H1 (cell line): ENCODE measurements around the gene L3MBTL3.

Experiments used
- EP300 ChIP-seq, 2 experiments: IDR thresholded peaks; 1 replicate in 1 of 2; 2 replicates in 1 of 2; pipeline ENCODE4 v1.6.1; 2011 to 2012; ENCODE audit warnings: low read depth in 2 of 2, low read length in 2 of 2, mild to moderate bottlenecking in 2 of 2, borderline replicate concordance in 1 of 2, inconsistent platforms in 1 of 2, moderate library complexity in 1 of 2
- ZNF274 ChIP-seq: IDR thresholded peaks from 2 replicates; pipeline ENCODE4 v1.7.0; 2012; ENCODE audit warnings: low read length, borderline replicate concordance; ENCODE audit errors: extremely low read depth

GRCh38 chr6:130020907-130021629, 2.7 kb downstream of the L3MBTL3 start:
- TF ChIP-seq EP300 (IDR thresholded peaks at IDR 0.05; ENCODE audit: borderline replicate concordance in 1 of 2, low read depth in 2 of 2, low read length in 2 of 2) (no peak), ZNF274 (no peak)
